ENCODE data around the gene PSMB5. TPM values are rescaled to one million over a fixed set of nuclear protein-coding genes. Genes with fewer than 3 reads are reported as not detected.

The PSMB5 gene
- total and polyA plus RNA-seq, 2 of the 13 experiments (the other 11 are each of a cell fraction or from before 2014, with no cell fraction given) = 705 to 871 TPM

DNA sequence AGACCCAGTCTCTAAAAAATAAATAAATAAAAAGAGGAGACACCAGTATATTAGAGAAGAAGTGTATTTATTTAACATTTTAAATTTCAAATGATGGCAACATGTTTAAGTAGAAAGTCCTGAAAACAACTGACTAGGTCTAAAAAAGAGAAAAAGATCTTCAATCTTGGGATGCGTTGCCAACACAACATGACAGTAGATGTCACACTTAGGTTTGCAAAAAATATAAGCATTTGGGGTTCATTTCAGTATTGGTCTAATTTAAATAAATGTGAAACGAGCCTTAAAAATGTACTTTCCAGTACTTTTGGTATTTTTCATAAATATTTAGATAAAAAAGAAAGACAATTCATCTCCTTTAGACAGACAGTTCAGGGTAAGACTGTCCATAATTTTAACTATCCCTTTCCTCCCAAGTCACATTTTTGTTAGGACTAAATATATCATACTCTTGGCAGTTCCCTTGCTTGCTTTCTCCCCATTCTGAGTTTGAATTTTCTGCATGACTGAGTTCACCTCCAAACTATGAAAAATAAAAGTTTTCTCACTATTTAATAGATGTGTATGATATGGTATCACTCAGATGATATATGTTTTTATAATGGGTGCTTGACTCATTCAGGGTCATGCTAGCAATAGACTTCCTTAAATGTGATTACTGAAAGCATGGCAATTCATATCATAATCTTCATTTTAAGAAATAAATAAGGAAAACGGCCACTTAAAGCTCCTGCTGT, 29.1 kb downstream of the PSMB5 start:
- Histone ChIP-seq H3K9me3 (ENCODE audit: low read length) (no peaks in the 10 kb centered on the region), H3K4me1 (ENCODE audit: insufficient read depth, low read length) (peaks cover 46% of the 10 kb centered on the region), H2AFZ (ENCODE audit: low read length) (no peak overlapping the region), H3K27ac (ENCODE audit: extremely low read length, insufficient read depth, low read length) (peak overlapping the region; percentile 86), H4K20me1 (ENCODE audit: insufficient read depth, low read length) (no peaks in the 10 kb centered on the region), H3K9ac (ENCODE audit: insufficient read depth, low read depth, low read length) (peak overlapping the region; percentile 82), H3K4me3 (replicated peaks in 1 of 3; ENCODE audit: insufficient read depth in 1 of 3, low read depth in 2 of 3, low read length in 3 of 3) (peak overlapping the region; percentile 68 to 82 (median 80); a peak in 5 of 6 replicates), H3K4me2 (ENCODE audit: low read depth, low read length) (peak overlapping the region; percentile 86), H3K27me3 (ENCODE audit: control insufficient read depth in 1 of 2, insufficient read depth in 2 of 2, low read length in 2 of 2) (no peaks in the 10 kb centered on the region; a peak in 1 of 5 replicates), H3K79me2 (ENCODE audit: insufficient read depth, low read length) (peaks cover 2% of the 10 kb centered on the region), H3K36me3 (replicated peaks in 1 of 2; ENCODE audit: control insufficient read depth in 1 of 2, insufficient read depth in 2 of 2, low read length in 2 of 2) (no peaks in the 10 kb centered on the region)
- ChIA-PET POLR2A (interaction anchor here (1.3 to 4.1 kb wide), 28 partner anchors 11 to 1088 kb away, joined by 3 to 561 read pairs (median 20); partner anchors contain the start of genes ACIN1, AJUBA, BCL2L2 and C14orf119), CTCF (ENCODE audit: low intra/inter-chr PET ratio, low total read pairs) (interaction anchor here (2.8 kb wide), 1 partner anchor 23 kb away, joined by 8 read pairs; the partner anchor contains the start of gene AJUBA)
- in situ Hi-C loops (cut with HindIII; ENCODE audit: extremely low pct_ligation_motif_present, low pct_unique_long_range_greater_than_20kb) (no loop called here), intact Hi-C loops (cut with micrococcal nuclease; ENCODE audit: unreplicated experiment) (loop anchor here (1.0 to 5.0 kb wide), 3 partner anchors 19 to 408 kb away; partner anchors contain the start of genes ABHD4 and PSMB5)
- no peak for FAIRE-seq
- no TSS peak for BruUV-seq (replicated peaks)
- no peak for DNase-seq (ENCODE audit: low spot score)
- no peak for ATAC-seq
- 77% methylated on average over 3 of the region's 3 CpGs for WGBS (ENCODE audit: low lambda C conversion rate)
- TF ChIP-seq ZBTB42 (CRISPR knock-in tag; IDR thresholded peaks at IDR 0.05) (no peak), ZNF816 (CRISPR knock-in tag; IDR thresholded peaks at IDR 0.05; ENCODE audit: borderline replicate concordance) (0 out of 2 replicates have a peak, but pooled peaks have one; percentile 61), HNF4G (IDR thresholded peaks at IDR 0.05; ENCODE audit: borderline replicate concordance, low read depth, low read length) (no peak), HNF4G (CRISPR knock-in tag; IDR thresholded peaks at IDR 0.05; ENCODE audit: borderline replicate concordance, low read depth) (no peak), ZNF615 (CRISPR knock-in tag; IDR thresholded peaks at IDR 0.05; ENCODE audit: borderline replicate concordance) (no peak), ZNF431 (CRISPR knock-in tag; IDR thresholded peaks at IDR 0.05; ENCODE audit: borderline replicate concordance, low read depth) (no peak), ZSCAN9 (CRISPR knock-in tag; IDR thresholded peaks at IDR 0.05; ENCODE audit: borderline replicate concordance) (no peak), ZFP1 (CRISPR knock-in tag; IDR thresholded peaks at IDR 0.05) (no peak), ZKSCAN5 (CRISPR knock-in tag; IDR thresholded peaks at IDR 0.05) (no peak)
- TF ChIP-seq, protein P1, sequence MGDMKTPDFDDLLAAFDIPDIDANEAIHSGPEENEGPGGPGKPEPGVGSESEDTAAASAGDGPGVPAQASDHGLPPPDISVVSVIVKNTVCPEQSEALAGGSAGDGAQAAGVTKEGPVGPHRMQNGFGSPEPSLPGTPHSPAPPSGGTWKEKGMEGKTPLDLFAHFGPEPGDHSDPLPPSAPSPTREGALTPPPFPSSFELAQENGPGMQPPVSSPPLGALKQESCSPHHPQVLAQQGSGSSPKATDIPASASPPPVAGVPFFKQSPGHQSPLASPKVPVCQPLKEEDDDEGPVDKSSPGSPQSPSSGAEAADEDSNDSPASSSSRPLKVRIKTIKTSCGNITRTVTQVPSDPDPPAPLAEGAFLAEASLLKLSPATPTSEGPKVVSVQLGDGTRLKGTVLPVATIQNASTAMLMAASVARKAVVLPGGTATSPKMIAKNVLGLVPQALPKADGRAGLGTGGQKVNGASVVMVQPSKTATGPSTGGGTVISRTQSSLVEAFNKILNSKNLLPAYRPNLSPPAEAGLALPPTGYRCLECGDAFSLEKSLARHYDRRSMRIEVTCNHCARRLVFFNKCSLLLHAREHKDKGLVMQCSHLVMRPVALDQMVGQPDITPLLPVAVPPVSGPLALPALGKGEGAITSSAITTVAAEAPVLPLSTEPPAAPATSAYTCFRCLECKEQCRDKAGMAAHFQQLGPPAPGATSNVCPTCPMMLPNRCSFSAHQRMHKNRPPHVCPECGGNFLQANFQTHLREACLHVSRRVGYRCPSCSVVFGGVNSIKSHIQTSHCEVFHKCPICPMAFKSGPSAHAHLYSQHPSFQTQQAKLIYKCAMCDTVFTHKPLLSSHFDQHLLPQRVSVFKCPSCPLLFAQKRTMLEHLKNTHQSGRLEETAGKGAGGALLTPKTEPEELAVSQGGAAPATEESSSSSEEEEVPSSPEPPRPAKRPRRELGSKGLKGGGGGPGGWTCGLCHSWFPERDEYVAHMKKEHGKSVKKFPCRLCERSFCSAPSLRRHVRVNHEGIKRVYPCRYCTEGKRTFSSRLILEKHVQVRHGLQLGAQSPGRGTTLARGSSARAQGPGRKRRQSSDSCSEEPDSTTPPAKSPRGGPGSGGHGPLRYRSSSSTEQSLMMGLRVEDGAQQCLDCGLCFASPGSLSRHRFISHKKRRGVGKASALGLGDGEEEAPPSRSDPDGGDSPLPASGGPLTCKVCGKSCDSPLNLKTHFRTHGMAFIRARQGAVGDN (CRISPR knock-in tag; IDR thresholded peaks at IDR 0.05) = no peak
- TF ChIP-seq, protein P2, sequence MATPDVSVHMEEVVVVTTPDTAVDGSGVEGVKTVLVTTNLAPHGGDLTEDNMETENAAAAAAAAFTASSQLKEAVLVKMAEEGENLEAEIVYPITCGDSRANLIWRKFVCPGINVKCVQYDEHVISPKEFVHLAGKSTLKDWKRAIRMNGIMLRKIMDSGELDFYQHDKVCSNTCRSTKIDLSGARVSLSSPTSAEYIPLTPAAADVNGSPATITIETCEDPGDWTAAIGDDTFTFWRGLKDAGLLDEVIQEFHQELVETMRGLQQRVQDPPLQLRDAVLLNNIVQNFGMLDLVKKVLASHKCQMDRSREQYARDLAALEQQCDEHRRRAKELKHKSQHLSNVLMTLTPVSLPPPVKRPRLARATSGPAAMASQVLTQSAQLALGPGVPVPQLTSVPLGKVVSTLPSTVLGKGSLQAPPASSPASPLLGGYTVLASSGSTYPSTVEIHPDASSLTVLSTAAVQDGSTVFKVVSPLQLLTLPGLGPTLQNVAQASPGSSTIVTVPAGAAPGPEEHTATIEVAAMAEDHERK (CRISPR knock-in tag; IDR thresholded peaks at IDR 0.05; ENCODE audit: low read depth) = no peak
- TF ChIP-seq, protein P3, sequence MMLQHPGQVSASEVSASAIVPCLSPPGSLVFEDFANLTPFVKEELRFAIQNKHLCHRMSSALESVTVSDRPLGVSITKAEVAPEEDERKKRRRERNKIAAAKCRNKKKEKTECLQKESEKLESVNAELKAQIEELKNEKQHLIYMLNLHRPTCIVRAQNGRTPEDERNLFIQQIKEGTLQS (CRISPR knock-in tag; IDR thresholded peaks at IDR 0.05) = no peak
- TF ChIP-seq, protein P4, sequence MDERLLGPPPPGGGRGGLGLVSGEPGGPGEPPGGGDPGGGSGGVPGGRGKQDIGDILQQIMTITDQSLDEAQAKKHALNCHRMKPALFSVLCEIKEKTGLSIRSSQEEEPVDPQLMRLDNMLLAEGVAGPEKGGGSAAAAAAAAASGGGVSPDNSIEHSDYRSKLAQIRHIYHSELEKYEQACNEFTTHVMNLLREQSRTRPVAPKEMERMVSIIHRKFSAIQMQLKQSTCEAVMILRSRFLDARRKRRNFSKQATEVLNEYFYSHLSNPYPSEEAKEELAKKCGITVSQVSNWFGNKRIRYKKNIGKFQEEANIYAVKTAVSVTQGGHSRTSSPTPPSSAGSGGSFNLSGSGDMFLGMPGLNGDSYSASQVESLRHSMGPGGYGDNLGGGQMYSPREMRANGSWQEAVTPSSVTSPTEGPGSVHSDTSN (CRISPR knock-in tag; IDR thresholded peaks at IDR 0.05) = 0 out of 2 replicates have a peak, but pooled peaks have one; percentile 2
